HCT116 (cell line): ENCODE data around the gene ZBTB7C. TPM values are rescaled to one million over a fixed set of nuclear protein-coding genes. Genes with fewer than 3 reads are reported as not detected.

Source experiments
- ATAC-seq: fragments of 200-7000 bp; cut with Tn5 transposase; 2 replicates; pipeline ENCODE4 v1.9.1; 2020; ENCODE audit warnings: mild to moderate bottlenecking, moderate library complexity
- BruUV-seq: library from RNA; stranded (reverse); fragments of 400-500 nt; replicated peaks from 2 replicates; lab custom pipeline; 2021; lab: Mats Ljungman, UMichigan
- CTCF ChIA-PET: fragments of 300-600 bp; sonication (Branson Sonifier 250); formaldehyde crosslinking; loops from one replicate; lab custom pipeline; 2021; ENCODE audit warnings: antibody characterized with exemption; lab: Charles Lee
- POLR2A ChIA-PET: fragments of 300-600, 350-600 bp; sonication (Branson Sonifier 250); formaldehyde crosslinking; loops from one replicate; lab custom pipeline; 2021; ENCODE audit warnings: antibody characterized with exemption; lab: Charles Lee
- RAD21 ChIA-PET, 2 experiments: fragments of 300-600 bp; sonication (Branson Sonifier 250); formaldehyde crosslinking; loops; one replicate each; lab custom pipeline; 2023; ENCODE audit warnings: low total read pairs in 2 of 2; ENCODE audit not compliant: uncharacterized antibody in 2 of 2, unreplicated experiment in 2 of 2, low non-redundant PET in 1 of 2; lab: Charles Lee
- DNase-seq: peaks from one replicate; pipeline ENCODE4 v3.0.0-alpha.2; 2010; ENCODE audit warnings: low read depth, low spot score
- H2AFZ ChIP-seq: fragments of 200-600 bp; shearing (Covaris generic), sonication (generic); 2 replicates; pipeline ENCODE4 v1.6.1; 2017; ENCODE audit warnings: low read depth, mixed run types, mixed read lengths, antibody characterized with exemption, low read length; ENCODE audit not compliant: poor library complexity, severe bottlenecking
- H3K27ac ChIP-seq: 2 replicates; pipeline ENCODE4 v1.5.1; 2012; ENCODE audit warnings: low read depth, low read length
- H3K27me3 ChIP-seq: fragments of 200-600 bp; sonication (generic); 2 replicates; pipeline ENCODE4 v1.6.1; 2016; ENCODE audit warnings: mixed run types, low read length, mixed read lengths; ENCODE audit not compliant: insufficient read depth
- H3K36me3 ChIP-seq, 2 experiments: fragments of 200-500 bp in 1 of 2; fragments of 200-600 bp in 1 of 2; sonication (Bioruptor generic) in 1 of 2; sonication (generic) in 1 of 2; 2 replicates each; pipeline versions ENCODE4 v1.5.1 to v1.6.1; 2014 to 2016; ENCODE audit warnings: low read length in 2 of 2, inconsistent platforms in 1 of 2, mixed read lengths in 1 of 2, mixed run types in 1 of 2; ENCODE audit not compliant: insufficient read depth in 2 of 2, control insufficient read depth in 1 of 2
- H3K4me1 ChIP-seq, 2 experiments: fragments of 200-600 bp in 1 of 2; sonication (generic) in 1 of 2; 2 replicates each; pipeline versions ENCODE4 v1.5.1 to v1.6.1; 2012 to 2017; ENCODE audit warnings: low read length in 2 of 2, inconsistent platforms in 1 of 2, mild to moderate bottlenecking in 1 of 2, mixed read lengths in 1 of 2, mixed run types in 1 of 2, moderate library complexity in 1 of 2; ENCODE audit not compliant: insufficient read depth in 2 of 2, control insufficient read depth in 1 of 2
- H3K4me2 ChIP-seq: fragments of 200-600 bp; sonication (generic); 2 replicates; pipeline ENCODE4 v1.6.1; 2017; ENCODE audit warnings: mixed run types, low read length, mixed read lengths
- H3K4me3 ChIP-seq, 2 experiments: fragments of 200-600 bp in 1 of 2; sonication (generic) in 1 of 2; replicated peaks in 1 of 2; 2 replicates each; pipeline ENCODE4 v1.5.1; 2011 to 2016; ENCODE audit warnings: low read length in 2 of 2, control low read depth in 1 of 2, low read depth in 1 of 2, mild to moderate bottlenecking in 1 of 2, mixed read lengths in 1 of 2, mixed run types in 1 of 2
- H3K79me2 ChIP-seq: fragments of 200-600 bp; sonication (generic); 2 replicates; pipeline ENCODE4 v1.6.1; 2017; ENCODE audit warnings: mild to moderate bottlenecking, mixed run types, low read length, moderate library complexity, mixed read lengths; ENCODE audit not compliant: insufficient read depth
- H3K9ac ChIP-seq: fragments of 200-600 bp; sonication (generic); 2 replicates; pipeline ENCODE4 v1.6.1; 2016; ENCODE audit warnings: low read length, mixed read lengths
- H3K9me2 ChIP-seq: fragments of 200-600 bp; sonication (generic), shearing (Covaris generic); 2 replicates; pipeline ENCODE4 v1.6.1; 2017; ENCODE audit warnings: mixed run types, mild to moderate bottlenecking, moderate library complexity; ENCODE audit not compliant: insufficient read depth
- H3K9me3 ChIP-seq, 2 experiments: fragments of 200-500 bp in 1 of 2; fragments of 200-600 bp in 1 of 2; sonication (Bioruptor generic) in 1 of 2; sonication (generic) in 1 of 2; 2 replicates each; pipeline ENCODE4 v1.6.1; 2014 to 2017; ENCODE audit warnings: low read length in 2 of 2, mixed read lengths in 2 of 2, inconsistent platforms in 1 of 2, low read depth in 1 of 2, mild to moderate bottlenecking in 1 of 2, mixed run types in 1 of 2, moderate library complexity in 1 of 2; ENCODE audit not compliant: control insufficient read depth in 1 of 2, insufficient read depth in 1 of 2
- H4K20me1 ChIP-seq: fragments of 200-600 bp; sonication (generic), shearing (Covaris generic); 2 replicates; pipeline ENCODE4 v1.6.1; 2017; ENCODE audit warnings: mixed run types, mild to moderate bottlenecking, moderate library complexity; ENCODE audit not compliant: insufficient read depth
- ATF3 ChIP-seq: IDR thresholded peaks from 2 replicates; pipeline ENCODE4 v1.6.1; 2012
- CTCF ChIP-seq, 3 experiments: fragments of 200-600 bp in 1 of 3; sonication (generic) in 1 of 3; IDR thresholded peaks in 2 of 3; conservative IDR thresholded peaks in 1 of 3; 2 replicates each; pipeline ENCODE4 v1.5.1; 2012 to 2017; ENCODE audit warnings: low read depth in 2 of 3, low read length in 2 of 3, antibody characterized with exemption in 1 of 3, borderline replicate concordance in 1 of 3, control low read depth in 1 of 3, mild to moderate bottlenecking in 1 of 3, mixed read lengths in 1 of 3, mixed run types in 1 of 3, moderate library complexity in 1 of 3; ENCODE audit not compliant: insufficient read depth in 1 of 3
- ELF1 ChIP-seq: IDR thresholded peaks from 2 replicates; pipeline ENCODE4 v1.6.1; 2012; ENCODE audit warnings: low read depth, borderline replicate concordance
- EZH2phosphoT487 ChIP-seq: fragments of 200-600 bp; IDR thresholded peaks from 2 replicates; pipeline ENCODE4 v1.6.1; 2018; ENCODE audit warnings: antibody characterized with exemption, borderline replicate concordance
- FOSL1 ChIP-seq: IDR thresholded peaks from 2 replicates; pipeline ENCODE4 v1.6.1; 2012; ENCODE audit warnings: low read depth
- JUND ChIP-seq: IDR thresholded peaks from 2 replicates; pipeline ENCODE4 v1.6.1; 2012
- MAX ChIP-seq: IDR thresholded peaks from 2 replicates; pipeline ENCODE4 v1.6.1; 2012
- POLR2AphosphoS5 ChIP-seq: IDR thresholded peaks from 2 replicates; pipeline ENCODE4 v1.6.1; 2011; ENCODE audit warnings: mild to moderate bottlenecking, low read depth, low read length, moderate library complexity
- RAD21 ChIP-seq: IDR thresholded peaks from 2 replicates; pipeline ENCODE4 v1.6.1; 2012; ENCODE audit warnings: low read depth, mild to moderate bottlenecking
- REST ChIP-seq: IDR thresholded peaks from 2 replicates; pipeline ENCODE4 v1.6.1; 2012; ENCODE audit warnings: low read depth
- SIN3A ChIP-seq: IDR thresholded peaks from 2 replicates; pipeline ENCODE4 v1.6.1; 2012; ENCODE audit warnings: low read depth
- SP1 ChIP-seq: IDR thresholded peaks from 2 replicates; pipeline ENCODE4 v1.6.1; 2012; ENCODE audit warnings: low read depth
- SRF ChIP-seq: IDR thresholded peaks from 2 replicates; pipeline ENCODE4 v1.6.1; 2012; ENCODE audit warnings: low read depth
- TCF7L2 ChIP-seq: IDR thresholded peaks from 2 replicates; pipeline ENCODE4 v1.7.0; 2011; ENCODE audit warnings: borderline replicate concordance, inconsistent platforms; ENCODE audit not compliant: insufficient read depth, insufficient read length; ENCODE audit errors: extremely low read depth
- ZFX ChIP-seq: fragments of 450-650 bp; IDR thresholded peaks from 2 replicates; pipeline ENCODE4 v1.6.1; 2017
- intact Hi-C: fragments of 100-400 bp; cut with micrococcal nuclease; formaldehyde crosslinking; loops from 2 replicates; pipeline ENCODE4 v1.10.0; 2022
- total RNA-seq: library from RNA; stranded (reverse); gene quantifications from one replicate; pipeline ENCODE4 v1.2.1, GENCODE V29; 2021; ENCODE audit not compliant: unreplicated experiment

Gene ZBTB7C
- total RNA-seq, 1 experiment from 2014 or later: 0.37 TPM

- Histone ChIP-seq H3K9me3 (no peaks in the 10 kb centered on the region), H3K4me1 (peaks cover 13 to 14% of the 10 kb centered on the region in 2 experiments; a peak in 3 of 4 replicates), H2AFZ (peak overlapping the region; percentile 27), H4K20me1 (no peaks in the 10 kb centered on the region), H3K4me3 (no peak overlapping the region)
- CTCF ChIA-PET: interaction anchor here (0.6 to 1.5 kb wide), 4 partner anchors 9 to 423 kb away, joined by 3 to 5 read pairs (median 4); no protein-coding TSS in a partner anchor
- no TSS peak for BruUV-seq
- POLR2A ChIA-PET: no interaction called here
- no peak for TF ChIP-seq SRF
- TF ChIP-seq JUND: no peak
- TF ChIP-seq ELF1: no peak
- TF ChIP-seq ATF3: no peak
- no peak for TF ChIP-seq RAD21
- TF ChIP-seq CTCF (IDR thresholded peaks at IDR 0.05 in 2 of 3, conservative IDR thresholded peaks at IDR 0.05 in 1 of 3; ENCODE audit: borderline replicate concordance in 1 of 3, insufficient read depth in 1 of 3, low read depth in 2 of 3, low read length in 2 of 3): no peak; a peak in 1 of 6 replicates
- no peak for TF ChIP-seq ZFX
- no peak for TF ChIP-seq REST
- TF ChIP-seq SP1: no peak
- TF ChIP-seq FOSL1: no peak
- TF ChIP-seq SIN3A: no peak
- TF ChIP-seq TCF7L2: no peak
- TF ChIP-seq MAX: no peak
- TF ChIP-seq POLR2AphosphoS5: no peak
- TF ChIP-seq EZH2phosphoT487: no peak
- TF ChIP-seq, all 23 proteins: peak for 0
- ATAC-seq (0 out of 2 replicates have a peak, but pooled peaks have one; percentile 2), DNase-seq (no peak)
- no peaks in the 10 kb centered on the region for H3K9me2 ChIP-seq
- H3K9ac ChIP-seq: no peak overlapping the region
- RAD21 ChIA-PET: interaction anchor here in 1 of 2 experiments (1.4 kb wide), 1 partner anchor 421 kb away, joined by 3 read pairs; no protein-coding TSS in a partner anchor
- no peak overlapping the region for H3K27ac ChIP-seq
- no peaks in the 10 kb centered on the region for H3K36me3 ChIP-seq
- peak overlapping the region; percentile 34 for H3K4me2 ChIP-seq
- H3K27me3 ChIP-seq: no peaks in the 10 kb centered on the region; the same call in 1 of the 2 replicates
- H3K79me2 ChIP-seq: no peaks in the 10 kb centered on the region
- intact Hi-C loops: loop anchor here (1.0 to 10.0 kb wide), 3 partner anchors 441 to 809 kb away; no protein-coding TSS in a partner anchor
Observed at GRCh38 chr18:48024009-48024512, 385.1 kb downstream of the ZBTB7C start.
